Measurements from ENCODE around the gene RNF213.
A peak's percentile ranks its signal among the peaks of the same experiment; 100 is the strongest.

The RNF213 gene

DNA sequence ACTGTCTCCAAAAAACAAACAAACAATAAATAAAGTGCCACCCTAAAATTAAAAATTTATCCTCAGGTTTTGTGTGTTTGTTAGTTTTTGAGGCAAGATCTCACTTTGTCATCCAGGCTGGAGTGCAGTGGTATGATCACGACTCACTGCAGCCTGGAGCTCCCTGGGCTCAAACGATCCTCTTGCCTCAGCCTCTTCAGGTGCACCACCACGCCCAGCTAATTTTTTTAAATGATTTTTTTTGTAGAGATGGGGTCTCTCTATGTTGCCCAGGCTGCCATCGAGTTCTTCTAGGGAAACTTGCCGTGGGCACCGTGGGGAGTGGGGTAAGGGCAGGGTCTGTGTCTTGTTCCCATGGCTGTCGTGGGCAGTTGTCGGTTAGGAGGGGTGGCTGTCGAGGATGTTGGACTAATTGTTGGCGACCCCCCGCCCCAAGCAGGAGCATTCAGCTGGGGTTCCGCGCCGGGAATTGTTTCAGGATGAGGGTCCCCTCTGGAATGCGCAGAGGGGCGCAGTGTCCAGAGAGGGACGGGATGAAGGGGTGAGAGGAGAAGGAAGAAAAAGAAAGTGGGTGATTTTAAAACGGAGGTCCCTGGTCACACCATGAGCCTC lies 1.1 kb upstream of the RNF213 start:
- TF ChIP-seq, protein P1, sequence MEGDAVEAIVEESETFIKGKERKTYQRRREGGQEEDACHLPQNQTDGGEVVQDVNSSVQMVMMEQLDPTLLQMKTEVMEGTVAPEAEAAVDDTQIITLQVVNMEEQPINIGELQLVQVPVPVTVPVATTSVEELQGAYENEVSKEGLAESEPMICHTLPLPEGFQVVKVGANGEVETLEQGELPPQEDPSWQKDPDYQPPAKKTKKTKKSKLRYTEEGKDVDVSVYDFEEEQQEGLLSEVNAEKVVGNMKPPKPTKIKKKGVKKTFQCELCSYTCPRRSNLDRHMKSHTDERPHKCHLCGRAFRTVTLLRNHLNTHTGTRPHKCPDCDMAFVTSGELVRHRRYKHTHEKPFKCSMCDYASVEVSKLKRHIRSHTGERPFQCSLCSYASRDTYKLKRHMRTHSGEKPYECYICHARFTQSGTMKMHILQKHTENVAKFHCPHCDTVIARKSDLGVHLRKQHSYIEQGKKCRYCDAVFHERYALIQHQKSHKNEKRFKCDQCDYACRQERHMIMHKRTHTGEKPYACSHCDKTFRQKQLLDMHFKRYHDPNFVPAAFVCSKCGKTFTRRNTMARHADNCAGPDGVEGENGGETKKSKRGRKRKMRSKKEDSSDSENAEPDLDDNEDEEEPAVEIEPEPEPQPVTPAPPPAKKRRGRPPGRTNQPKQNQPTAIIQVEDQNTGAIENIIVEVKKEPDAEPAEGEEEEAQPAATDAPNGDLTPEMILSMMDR (IDR thresholded peaks at IDR 0.05): no peak
- Histone ChIP-seq H3K27me3 (ENCODE audit: control insufficient read depth, insufficient read depth, low read length) (no peaks in the 10 kb centered on the region), H3K4me3 (ENCODE audit: low read depth, low read length) (peak overlapping the region; percentile 52), H3K9me3 (ENCODE audit: control insufficient read depth, low read length) (no peaks in the 10 kb centered on the region), H3K4me2 (ENCODE audit: low read length) (peak overlapping the region; percentile 70), H3K9ac (no peak overlapping the region), H2AFZ (peak overlapping the region; percentile 36), H3K4me1 (peaks cover 43% of the 10 kb centered on the region), H3K79me2 (peaks cover under 1% of the 10 kb centered on the region), H3K36me3 (ENCODE audit: control insufficient read depth, insufficient read depth, low read length) (no peaks in the 10 kb centered on the region), H3K27ac (peak overlapping the region; percentile 100)

DNA sequence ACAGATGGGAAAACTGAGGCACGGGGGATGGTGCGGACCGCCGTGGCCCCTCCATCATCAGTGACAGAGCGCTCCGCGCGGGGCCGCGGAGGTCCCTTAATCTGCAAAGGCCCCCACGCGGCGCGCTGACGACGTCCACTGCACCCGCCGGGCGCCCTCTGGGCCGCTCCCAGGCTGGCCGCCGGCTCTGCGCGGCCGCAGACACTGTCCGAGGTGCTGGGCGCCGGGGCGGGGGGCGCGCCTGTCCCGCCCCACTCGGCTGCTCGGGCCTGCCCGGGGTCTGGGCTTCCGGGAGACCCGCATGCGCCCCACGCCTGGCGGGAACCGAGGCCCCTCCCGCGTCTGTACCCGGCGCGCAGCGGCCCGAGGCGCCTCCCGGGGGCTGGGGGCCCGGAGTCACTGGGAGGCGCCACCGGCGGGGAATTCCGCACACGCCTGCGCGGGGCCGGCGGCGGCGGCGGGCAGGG lies 550 bp upstream of the RNF213 start:
- TF ChIP-seq, protein P1 (IDR thresholded peaks at IDR 0.05): no peak
- Histone ChIP-seq H3K27me3 (ENCODE audit: control insufficient read depth, insufficient read depth, low read length) (no peaks in the 10 kb centered on the region), H3K79me2 (peaks cover 6% of the 10 kb centered on the region), H3K9ac (no peak overlapping the region), H3K9me3 (ENCODE audit: control insufficient read depth, low read length) (no peaks in the 10 kb centered on the region), H3K4me2 (ENCODE audit: low read length) (peak overlapping the region; percentile 70), H3K36me3 (ENCODE audit: control insufficient read depth, insufficient read depth, low read length) (no peaks in the 10 kb centered on the region), H2AFZ (peak overlapping the region; percentile 36), H3K4me1 (peaks cover 43% of the 10 kb centered on the region), H3K27ac (peak overlapping the region; percentile 100), H3K4me3 (ENCODE audit: low read depth, low read length) (peak overlapping the region; percentile 52)

DNA sequence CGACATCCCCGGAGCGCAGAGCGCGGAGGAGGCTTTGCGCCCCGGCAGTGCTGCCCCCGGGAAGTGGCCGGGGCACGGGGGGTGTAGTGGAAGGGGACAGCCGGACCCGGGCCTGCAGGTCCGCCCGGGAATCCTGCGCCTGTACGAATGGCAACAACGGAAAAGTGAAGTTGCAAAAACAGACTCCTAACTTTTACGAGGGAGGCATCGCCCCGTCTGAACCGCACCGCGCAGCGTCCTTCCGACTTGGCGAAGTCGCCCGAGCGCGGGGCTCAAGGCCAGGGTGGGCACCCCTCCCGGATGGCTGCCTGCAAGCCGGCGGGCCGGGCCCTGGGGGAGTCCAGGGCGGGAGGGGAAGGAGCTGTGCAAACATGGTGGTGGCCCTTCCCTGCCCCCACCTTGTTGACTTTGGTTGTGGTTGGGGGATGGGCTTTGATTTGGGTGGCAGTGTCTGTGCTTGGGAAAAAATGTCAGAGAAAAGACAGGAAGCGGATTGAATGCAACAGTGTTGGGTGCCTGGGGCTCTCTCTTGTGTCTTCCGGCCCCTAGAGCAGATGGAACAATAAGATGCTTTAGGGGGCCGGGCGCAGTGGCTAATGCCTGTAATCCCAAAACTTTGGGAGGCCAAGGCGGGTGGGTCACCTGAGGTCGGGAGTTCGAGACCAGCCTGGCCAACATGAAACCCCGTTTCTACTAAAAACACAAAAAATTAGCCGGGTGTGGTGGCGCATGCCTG lies 675 bp downstream of the RNF213 start:
- no peaks in the 10 kb centered on the region for H3K9me3 ChIP-seq (ENCODE audit: control insufficient read depth, low read length)
- H3K27ac ChIP-seq: peak overlapping the region; percentile 99
- H3K4me3 ChIP-seq (ENCODE audit: low read depth, low read length): peak overlapping the region; percentile 92
- peaks cover 18% of the 10 kb centered on the region for H3K79me2 ChIP-seq
- TF ChIP-seq, protein P1 (IDR thresholded peaks at IDR 0.05): no peak
- peak overlapping the region; percentile 97 for H3K9ac ChIP-seq
- no peaks in the 10 kb centered on the region for H3K36me3 ChIP-seq (ENCODE audit: control insufficient read depth, insufficient read depth, low read length)
- peaks cover 39% of the 10 kb centered on the region for H3K4me1 ChIP-seq
- H3K4me2 ChIP-seq (ENCODE audit: low read length): peak overlapping the region; percentile 99
- H2AFZ ChIP-seq: peak overlapping the region; percentile 67
- no peaks in the 10 kb centered on the region for H3K27me3 ChIP-seq (ENCODE audit: control insufficient read depth, insufficient read depth, low read length)

DNA sequence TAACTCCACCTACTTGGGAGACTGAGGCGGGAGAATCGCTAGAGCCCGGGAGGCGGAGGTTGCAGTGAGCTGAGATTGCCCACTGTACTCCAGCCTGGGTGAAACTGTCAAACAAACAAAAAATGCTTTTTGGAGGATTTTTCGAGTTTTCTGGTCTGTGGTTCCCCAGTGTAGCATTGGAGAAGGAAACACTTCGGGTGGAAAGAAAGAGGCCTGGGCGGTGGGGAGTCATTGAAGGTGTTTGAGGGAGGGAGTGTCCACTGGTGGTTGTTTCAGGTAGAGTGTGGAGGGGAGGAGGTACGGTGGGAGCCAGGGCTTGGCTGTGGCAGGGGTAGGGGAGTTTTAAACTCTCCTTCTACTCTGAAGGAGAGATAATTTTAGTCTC lies 1.2 kb downstream of the RNF213 start:
- TF ChIP-seq, protein P1 (IDR thresholded peaks at IDR 0.05): no peak
- Histone ChIP-seq H3K4me3 (ENCODE audit: low read depth, low read length) (peak overlapping the region; percentile 92), H3K27me3 (ENCODE audit: control insufficient read depth, insufficient read depth, low read length) (no peaks in the 10 kb centered on the region), H3K4me2 (ENCODE audit: low read length) (peak overlapping the region; percentile 99), H3K9ac (no peak overlapping the region), H3K79me2 (peaks cover 23% of the 10 kb centered on the region), H3K4me1 (peaks cover 34% of the 10 kb centered on the region), H3K27ac (peak overlapping the region; percentile 99), H3K36me3 (ENCODE audit: control insufficient read depth, insufficient read depth, low read length) (no peaks in the 10 kb centered on the region), H3K9me3 (ENCODE audit: control insufficient read depth, low read length) (no peaks in the 10 kb centered on the region), H2AFZ (no peak overlapping the region)
